ENCODE results near the gene POLR2J. TPM values are rescaled to one million over a fixed set of nuclear protein-coding genes. Genes with fewer than 3 reads are reported as not detected.

Gene POLR2J
- total and polyA plus RNA-seq, 2 experiments from 2014 or later, result 32.2 to 167 TPM

- Mint-ChIP-seq H3K27me3 (ENCODE audit: insufficient read depth, low read depth, poor library complexity) (peaks cover 5% of the 10 kb centered on the region), H3K4me1 (peaks cover 6% of the 10 kb centered on the region), H3K27ac (no peak overlapping the region), H3K36me3 (ENCODE audit: low read depth) (peaks cover 17% of the 10 kb centered on the region), H3K4me3 (no peak overlapping the region; the same call in 2 of the 3 replicates), H3K9me3 (no peaks in the 10 kb centered on the region)
- no peak for ATAC-seq
- no peaks in the 10 kb centered on the region for H3K36me3 ChIP-seq (ENCODE audit: insufficient read depth)
- H3K4me3 ChIP-seq, result no peak overlapping the region
- no peak for DNase-seq (ENCODE audit: low spot score)
- H3K79me2 ChIP-seq (replicated peaks; ENCODE audit: insufficient read depth), result no peaks in the 10 kb centered on the region
- H3F3A ChIP-seq (replicated peaks; ENCODE audit: low read depth), result peaks cover 7% of the 10 kb centered on the region; the same call in 1 of the 2 replicates
- no peaks in the 10 kb centered on the region for H3K9me2 ChIP-seq (ENCODE audit: insufficient read depth)
- no peak overlapping the region for H3K27ac ChIP-seq (ENCODE audit: low read depth)
- peaks cover 15% of the 10 kb centered on the region for H3K4me1 ChIP-seq (ENCODE audit: insufficient read depth)
- H4K20me1 ChIP-seq (replicated peaks; ENCODE audit: insufficient read depth), result no peaks in the 10 kb centered on the region; the same call in 1 of the 2 replicates
- H3K4me2 ChIP-seq, result no peak overlapping the region
- no peaks in the 10 kb centered on the region for H3K27me3 ChIP-seq (ENCODE audit: insufficient read depth)
- no peak overlapping the region for H2AFZ ChIP-seq
- TF ChIP-seq ETS1 (IDR thresholded peaks at IDR 0.05) (no peak), POLR2AphosphoS5 (IDR thresholded peaks at IDR 0.05; ENCODE audit: low read depth) (no peak), JUNB (IDR thresholded peaks at IDR 0.05; ENCODE audit: unreplicated experiment) (no peak), STAT1 (IDR thresholded peaks at IDR 0.05; ENCODE audit: unreplicated experiment) (no peak), ZNF114 (CRISPR knock-in tag; IDR thresholded peaks at IDR 0.05) (no peak), EZH2 (IDR thresholded peaks at IDR 0.05; ENCODE audit: low read depth, unreplicated experiment) (no peak), EZH2phosphoT487 (IDR thresholded peaks at IDR 0.05; ENCODE audit: unreplicated experiment) (no peak), REST (IDR thresholded peaks at IDR 0.05; ENCODE audit: unreplicated experiment) (no peak), ZNF331 (CRISPR knock-in tag; IDR thresholded peaks at IDR 0.05; ENCODE audit: low read depth) (no peak), NANOG (IDR thresholded peaks at IDR 0.05; ENCODE audit: borderline replicate concordance) (no peak)
These were observed 33.0 kb downstream of the POLR2J start for GRCh38 chr7:102445674-102446071.

- Histone ChIP-seq H4K20me1 (replicated peaks; ENCODE audit: insufficient read depth) (no peaks in the 10 kb centered on the region; the same call in 1 of the 2 replicates), H3K27ac (ENCODE audit: low read depth) (no peak overlapping the region), H3K4me2 (no peak overlapping the region), H3K9me2 (ENCODE audit: insufficient read depth) (no peaks in the 10 kb centered on the region), H3K27me3 (ENCODE audit: insufficient read depth) (no peaks in the 10 kb centered on the region), H3K4me3 (no peak overlapping the region), H3K4me1 (ENCODE audit: insufficient read depth) (peaks cover 15% of the 10 kb centered on the region), H3K79me2 (replicated peaks; ENCODE audit: insufficient read depth) (no peaks in the 10 kb centered on the region), H3K36me3 (ENCODE audit: insufficient read depth) (no peaks in the 10 kb centered on the region), H2AFZ (no peak overlapping the region), H3F3A (replicated peaks; ENCODE audit: low read depth) (peaks cover 4% of the 10 kb centered on the region; the same call in 1 of the 2 replicates)
- Mint-ChIP-seq H3K27ac (no peak overlapping the region), H3K4me1 (peaks cover 6% of the 10 kb centered on the region), H3K4me3 (no peak overlapping the region), H3K9me3 (no peaks in the 10 kb centered on the region), H3K27me3 (ENCODE audit: insufficient read depth, low read depth, poor library complexity) (peaks cover 5% of the 10 kb centered on the region), H3K36me3 (ENCODE audit: low read depth) (peaks cover 17% of the 10 kb centered on the region)
- TF ChIP-seq ZNF114 (CRISPR knock-in tag; IDR thresholded peaks at IDR 0.05), result no peak
- no peak for TF ChIP-seq ZNF462 (CRISPR knock-in tag; IDR thresholded peaks at IDR 0.05)
- DNase-seq (ENCODE audit: low spot score) (no peak), ATAC-seq (no peak)
These were observed 33.6 kb downstream of the POLR2J start for GRCh38 chr7:102444961-102445673.
